Measurements from ENCODE around the gene PPIC. TPM values are rescaled to one million over a fixed set of nuclear protein-coding genes. Genes with fewer than 3 reads are reported as not detected.

The PPIC gene
- total and polyA plus RNA-seq, 3 donors from 2014 or later = 9.6 to 23.8 (median 18.5) TPM

- H3K4me1 ChIP-seq = peaks cover 5% of the 10 kb centered on the region
- H3K27me3 ChIP-seq = no peaks in the 10 kb centered on the region
- no peaks in the 10 kb centered on the region for H3K9me3 ChIP-seq
- no peaks in the 10 kb centered on the region for H3K36me3 ChIP-seq (ENCODE audit: low read depth, missing control alignments)
- H3K27ac ChIP-seq = peak overlapping the region; percentile 67 to 85
- TF ChIP-seq CTCF (IDR thresholded peaks at IDR 0.05) (no peak), POLR2A (IDR thresholded peaks at IDR 0.05) (no peak)
- 0% methylated on average over 8 to 11 of the region's 11 CpGs for WGBS, 2 donors
- intact Hi-C loops (cut with DNase I; ENCODE audit: low total_unique reads) = no loop called here
- peak overlapping the region; percentile 71 to 76 for H3K4me3 ChIP-seq
- no peak for DNase-seq
Observed at GRCh38 chr5:123037104-123037418, 536 bp upstream of the PPIC start.

GRCh38 chr5:123035918-123036390, 571 bp downstream of the PPIC start:
- DNase-seq = peak; percentile 56
- H3K4me1 ChIP-seq = peaks cover 5% of the 10 kb centered on the region
- H3K27me3 ChIP-seq = no peaks in the 10 kb centered on the region
- WGBS, 2 donors = 0% methylated on average over 9 to 26 of the region's 40 CpGs
- H3K9me3 ChIP-seq = no peaks in the 10 kb centered on the region
- TF ChIP-seq POLR2A (IDR thresholded peaks at IDR 0.05) (no peak), CTCF (IDR thresholded peaks at IDR 0.05) (no peak)
- H3K4me3 ChIP-seq = peak overlapping the region; percentile 71 to 76
- H3K36me3 ChIP-seq (ENCODE audit: low read depth, missing control alignments) = no peaks in the 10 kb centered on the region
- intact Hi-C loops (cut with DNase I; ENCODE audit: low total_unique reads) = no loop called here
- peak overlapping the region; percentile 67 to 85 for H3K27ac ChIP-seq

GRCh38 chr5:123035360-123035917, 1.1 kb downstream of the PPIC start:
- DNase-seq = peak; percentile 69
- 7 to 11% methylated on average over 20 to 27 of the region's 27 CpGs for WGBS, 2 donors
- Histone ChIP-seq H3K4me1 (peaks cover 5% of the 10 kb centered on the region), H3K27me3 (no peaks in the 10 kb centered on the region), H3K27ac (peak overlapping the region; percentile 45 to 85), H3K4me3 (peak overlapping the region; percentile 71 to 76), H3K9me3 (no peaks in the 10 kb centered on the region), H3K36me3 (ENCODE audit: low read depth, missing control alignments) (no peaks in the 10 kb centered on the region)
- no peak for TF ChIP-seq CTCF (IDR thresholded peaks at IDR 0.05)
- no peak for TF ChIP-seq POLR2A (IDR thresholded peaks at IDR 0.05)
- intact Hi-C loops (cut with DNase I; ENCODE audit: low total_unique reads) = no loop called here

- Histone ChIP-seq H3K9me3 (no peaks in the 10 kb centered on the region), H3K4me1 (peaks cover 5% of the 10 kb centered on the region), H3K27me3 (no peaks in the 10 kb centered on the region), H3K36me3 (ENCODE audit: low read depth, missing control alignments) (no peaks in the 10 kb centered on the region), H3K4me3 (no peak overlapping the region), H3K27ac (no peak overlapping the region)
- WGBS, 2 donors = 79 to 87% methylated on average over 6 of the region's 6 CpGs
- TF ChIP-seq POLR2A (IDR thresholded peaks at IDR 0.05) (no peak), CTCF (IDR thresholded peaks at IDR 0.05) (no peak)
- no peak for DNase-seq
- intact Hi-C loops (cut with DNase I; ENCODE audit: low total_unique reads) = no loop called here
Observed at GRCh38 chr5:123033157-123033671, 3.3 kb downstream of the PPIC start.

GRCh38 chr5:123028222-123028621, 8.3 kb downstream of the PPIC start:
- intact Hi-C loops (cut with DNase I; ENCODE audit: low total_unique reads) = no loop called here
- WGBS, 2 donors = 80 to 85% methylated on average over 9 of the region's 9 CpGs
- H3K4me1 ChIP-seq = no peaks in the 10 kb centered on the region
- H3K36me3 ChIP-seq (ENCODE audit: low read depth, missing control alignments) = no peaks in the 10 kb centered on the region
- no peak for DNase-seq
- no peak overlapping the region for H3K4me3 ChIP-seq
- no peak for TF ChIP-seq POLR2A (IDR thresholded peaks at IDR 0.05)
- TF ChIP-seq CTCF (IDR thresholded peaks at IDR 0.05) = no peak
- no peaks in the 10 kb centered on the region for H3K27me3 ChIP-seq
- H3K9me3 ChIP-seq = no peaks in the 10 kb centered on the region
- no peak overlapping the region for H3K27ac ChIP-seq

All from testis (tissue), 3 donors.